ENCODE results near the gene SIK3.
"Not testable (repeated sequence)": the region's sequence is repeated elsewhere in the genome, so short reads cannot be mapped to it uniquely, and the experiment has no call there.

SIK3 gene

GRCh38 chr11:116808262-116809175, 289.7 kb downstream of the SIK3 start:
- Histone ChIP-seq H3K27me3 (ENCODE audit: insufficient read depth, low read length, poor library complexity) (no peaks in the 10 kb centered on the region), H2AFZ (ENCODE audit: low read depth, low read length) (no peak overlapping the region), H4K20me1 (ENCODE audit: insufficient read depth, low read length) (no peaks in the 10 kb centered on the region), H3K4me3 (ENCODE audit: low read depth in 1 of 2, low read length in 2 of 2) (no peak overlapping the region), H3K4me2 (ENCODE audit: insufficient read depth, low read length) (no peak overlapping the region), H3K9ac (ENCODE audit: low read depth, low read length) (no peak overlapping the region), H3K27ac (ENCODE audit: low read length) (no peak overlapping the region), H3K9me3 (ENCODE audit: insufficient read depth, low read length, severe bottlenecking) (no peaks in the 10 kb centered on the region), H3K4me1 (ENCODE audit: insufficient read depth, low read length) (no peaks in the 10 kb centered on the region), H3K79me2 (ENCODE audit: insufficient read depth, low read length) (no peaks in the 10 kb centered on the region), H3K36me3 (ENCODE audit: insufficient read depth, low read length) (no peaks in the 10 kb centered on the region)
- TF ChIP-seq CTCF (IDR thresholded peaks at IDR 0.05; ENCODE audit: borderline replicate concordance, extremely low read depth, low read length, poor library complexity, severe bottlenecking) (no peak), EZH2 (IDR thresholded peaks at IDR 0.05; ENCODE audit: borderline replicate concordance, low read depth, low read length, severe bottlenecking) (no peak)
- ATAC-seq (ENCODE audit: insufficient read depth, low read depth) (no peak), DNase-seq (no peak)

- TF ChIP-seq CTCF (IDR thresholded peaks at IDR 0.05; ENCODE audit: borderline replicate concordance, extremely low read depth, low read length, poor library complexity, severe bottlenecking) (no peak), EZH2 (IDR thresholded peaks at IDR 0.05; ENCODE audit: borderline replicate concordance, low read depth, low read length, severe bottlenecking) (no peak)
- Histone ChIP-seq H3K27me3 (ENCODE audit: insufficient read depth, low read length, poor library complexity) (no peaks in the 10 kb centered on the region), H3K4me2 (ENCODE audit: insufficient read depth, low read length) (no peak overlapping the region), H3K27ac (ENCODE audit: low read length) (no peak overlapping the region), H4K20me1 (ENCODE audit: insufficient read depth, low read length) (no peaks in the 10 kb centered on the region), H2AFZ (ENCODE audit: low read depth, low read length) (no peak overlapping the region), H3K79me2 (ENCODE audit: insufficient read depth, low read length) (no peaks in the 10 kb centered on the region), H3K36me3 (ENCODE audit: insufficient read depth, low read length) (no peaks in the 10 kb centered on the region), H3K9me3 (ENCODE audit: insufficient read depth, low read length, severe bottlenecking) (no peaks in the 10 kb centered on the region), H3K4me1 (ENCODE audit: insufficient read depth, low read length) (no peaks in the 10 kb centered on the region), H3K4me3 (ENCODE audit: low read depth in 1 of 2, low read length in 2 of 2) (no peak overlapping the region), H3K9ac (ENCODE audit: low read depth, low read length) (no peak overlapping the region)
- DNase-seq = no peak
- no peak for ATAC-seq (ENCODE audit: insufficient read depth, low read depth)
Measured at GRCh38 chr11:116807601-116808261, 290.5 kb downstream of the SIK3 start.

GRCh38 chr11:116804001-116804400, 294.2 kb downstream of the SIK3 start:
- Histone ChIP-seq H3K36me3 (ENCODE audit: insufficient read depth, low read length) (no peaks in the 10 kb centered on the region), H3K27me3 (ENCODE audit: insufficient read depth, low read length, poor library complexity) (no peaks in the 10 kb centered on the region), H3K4me1 (ENCODE audit: insufficient read depth, low read length) (no peaks in the 10 kb centered on the region), H3K4me2 (ENCODE audit: insufficient read depth, low read length) (no peak overlapping the region), H3K79me2 (ENCODE audit: insufficient read depth, low read length) (no peaks in the 10 kb centered on the region), H3K4me3 (ENCODE audit: low read depth in 1 of 2, low read length in 2 of 2) (no peak overlapping the region), H3K9ac (ENCODE audit: low read depth, low read length) (no peak overlapping the region), H3K9me3 (ENCODE audit: insufficient read depth, low read length, severe bottlenecking) (no peaks in the 10 kb centered on the region), H4K20me1 (ENCODE audit: insufficient read depth, low read length) (no peaks in the 10 kb centered on the region), H3K27ac (ENCODE audit: low read length) (no peak overlapping the region), H2AFZ (ENCODE audit: low read depth, low read length) (no peak overlapping the region)
- ATAC-seq (ENCODE audit: insufficient read depth, low read depth) (no peak), DNase-seq (no peak)
- TF ChIP-seq EZH2 (IDR thresholded peaks at IDR 0.05; ENCODE audit: borderline replicate concordance, low read depth, low read length, severe bottlenecking) = no peak
- TF ChIP-seq CTCF (IDR thresholded peaks at IDR 0.05; ENCODE audit: borderline replicate concordance, extremely low read depth, low read length, poor library complexity, severe bottlenecking) = no peak

GRCh38 chr11:116801662-116802061, 296.6 kb downstream of the SIK3 start:
- not testable (repeated sequence) for H3K27me3 ChIP-seq (ENCODE audit: insufficient read depth, low read length, poor library complexity); H3K4me3 ChIP-seq (ENCODE audit: low read depth in 1 of 2, low read length in 2 of 2)

More at GRCh38 chr11:116801662-116802061, 296.6 kb downstream of the SIK3 start:
- not testable (repeated sequence) for H3K36me3 ChIP-seq (ENCODE audit: insufficient read depth, low read length); H2AFZ ChIP-seq (ENCODE audit: low read depth, low read length); H3K79me2 ChIP-seq (ENCODE audit: insufficient read depth, low read length); H3K27ac ChIP-seq (ENCODE audit: low read length); H4K20me1 ChIP-seq (ENCODE audit: insufficient read depth, low read length); H3K4me2 ChIP-seq (ENCODE audit: insufficient read depth, low read length); H3K9me3 ChIP-seq (ENCODE audit: insufficient read depth, low read length, severe bottlenecking); H3K9ac ChIP-seq (ENCODE audit: low read depth, low read length); DNase-seq; ATAC-seq (ENCODE audit: insufficient read depth, low read depth); H3K4me1 ChIP-seq (ENCODE audit: insufficient read depth, low read length)
